HG02970 (cell line): ENCODE results near the gene LLCFC1.

Experiments used
- ATAC-seq: cut with Tn5 transposase; IDR thresholded peaks from one replicate; pipeline ENCODE4 v1.9.1; 2021; ENCODE audit warnings: mild to moderate bottlenecking, moderate library complexity, moderate number of reproducible peaks; ENCODE audit not compliant: unreplicated experiment, low FRiP score

LLCFC1 gene

DNA sequence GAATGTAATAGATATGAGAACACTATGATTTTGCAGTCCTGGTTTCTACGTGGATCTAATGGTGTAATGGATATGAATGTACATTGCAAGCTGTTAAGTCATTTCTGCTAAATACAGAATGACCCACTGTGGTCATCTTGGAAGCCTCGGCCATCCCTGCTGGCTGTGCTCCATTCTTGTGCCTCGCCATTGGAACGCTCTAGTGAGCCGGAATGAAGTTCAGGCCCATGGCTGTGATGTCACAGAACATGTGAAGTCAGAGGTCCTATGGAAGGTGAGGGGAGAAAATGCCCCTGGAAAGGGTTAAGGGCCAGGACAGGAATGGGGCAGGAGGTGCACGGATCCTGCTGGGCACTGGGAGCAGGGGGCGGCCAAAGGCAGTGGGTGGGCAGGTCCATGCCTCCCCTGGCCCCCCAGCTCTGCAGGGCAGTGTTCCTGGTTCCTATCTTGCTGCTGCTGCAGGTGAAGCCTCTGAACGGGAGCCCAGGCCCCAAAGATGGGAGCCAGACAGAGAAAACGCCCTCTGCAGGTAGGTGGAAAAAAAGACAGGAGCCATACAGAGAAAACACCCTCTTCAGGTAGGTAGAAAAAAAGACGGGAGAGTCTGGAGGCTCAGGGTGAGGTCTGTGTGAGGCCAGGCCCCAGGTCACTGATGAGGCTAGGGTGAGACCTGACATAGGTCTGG is at the start of gene LLCFC1:
Gene LLCFC1, plus strand, starts transcription at position 259 of the 685 bp plus-strand sequence. Its CDS starts 138 bp downstream, at position 397.
- no peak for ATAC-seq

DNA sequence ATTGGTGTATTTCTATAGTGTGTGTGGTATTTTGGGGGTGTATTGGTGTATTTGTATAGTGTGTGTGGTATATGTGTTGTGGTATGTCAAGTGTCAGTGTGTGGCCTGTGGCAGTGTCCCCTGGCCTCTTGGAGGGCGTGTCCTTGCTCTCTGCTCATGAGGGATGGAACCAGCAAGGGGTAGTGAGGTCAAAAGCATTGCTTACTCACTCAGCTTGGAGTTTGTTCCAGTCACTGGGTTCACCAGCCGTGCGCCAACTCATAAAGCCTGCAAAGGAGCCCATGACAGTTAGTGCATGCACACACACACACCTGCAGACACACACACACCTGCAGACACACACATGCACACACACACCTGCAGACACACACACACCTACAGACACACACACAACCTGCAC is 49.5 kb upstream of the LLCFC1 start:
- ATAC-seq: no peak

DNA sequence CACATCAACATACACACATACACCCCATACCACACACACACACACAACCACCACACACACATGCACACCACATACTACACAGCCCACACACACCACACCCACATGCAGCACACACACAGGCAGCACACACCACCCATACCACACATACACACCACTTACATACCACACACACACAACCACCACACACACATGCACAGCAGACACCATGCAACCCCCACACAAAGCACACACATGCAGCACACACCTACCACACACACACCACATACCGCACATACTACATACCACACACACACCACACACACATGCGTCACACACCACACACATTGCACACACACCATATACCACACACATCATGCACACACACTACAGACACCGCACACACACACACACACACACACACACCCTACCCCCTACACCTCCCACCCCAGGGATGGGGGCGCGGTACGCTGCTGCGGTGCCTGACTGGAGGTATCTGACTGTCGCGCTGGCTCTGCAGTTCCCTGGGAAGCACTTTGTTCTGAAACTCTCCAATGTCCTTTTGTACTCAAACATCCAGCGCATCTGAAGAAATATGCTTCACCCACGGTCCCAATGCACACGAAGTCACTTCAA is 48.3 kb upstream of the LLCFC1 start:
- no peak for ATAC-seq

DNA sequence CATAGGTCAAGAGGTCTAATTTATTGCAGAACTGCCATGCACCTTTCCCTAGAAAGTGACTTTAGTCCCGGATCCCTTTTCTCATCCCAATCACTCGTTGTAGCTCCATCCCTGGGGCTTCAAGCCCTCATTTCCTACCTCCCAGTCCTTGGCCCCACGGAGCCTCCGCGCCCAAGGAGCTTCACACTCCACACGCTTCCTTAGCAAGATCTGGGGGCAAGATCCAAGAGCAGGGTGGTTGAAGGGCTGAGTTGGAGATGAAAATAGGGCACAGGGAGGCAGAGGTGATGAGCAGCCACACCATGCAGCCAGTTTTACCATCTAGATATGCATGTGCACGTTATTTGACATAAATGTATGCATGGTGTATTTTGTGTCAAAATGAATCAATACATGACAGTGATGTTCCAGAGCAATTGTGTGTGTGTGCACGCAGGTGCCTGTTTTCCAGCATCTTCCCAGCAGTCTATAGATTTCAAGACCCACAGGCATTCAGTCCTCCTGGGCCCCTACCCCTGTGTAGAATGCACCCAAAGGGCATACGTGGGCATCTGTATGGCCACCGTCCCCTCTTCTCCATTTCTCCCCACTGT is 47.7 kb upstream of the LLCFC1 start:
- no peak for ATAC-seq

DNA sequence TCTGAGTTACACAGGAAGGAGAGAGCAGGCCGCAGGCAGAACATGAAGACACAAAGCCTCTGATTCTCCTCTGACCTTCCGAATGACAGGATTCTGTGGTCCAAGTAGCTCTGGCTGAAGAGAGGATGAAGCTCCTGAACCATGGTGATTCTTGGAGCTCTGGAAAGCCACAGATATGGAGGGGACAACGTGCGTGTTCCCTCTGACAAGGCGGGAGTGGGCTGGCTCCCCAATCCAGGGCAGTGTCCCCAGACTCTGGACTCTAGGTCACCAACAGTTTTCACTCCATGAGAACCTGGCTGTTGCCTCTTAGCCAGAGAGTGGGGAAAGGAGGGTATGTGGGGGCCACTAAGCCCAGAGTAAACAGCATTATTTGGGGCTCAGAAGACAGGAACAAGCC is 46.3 kb upstream of the LLCFC1 start:
- ATAC-seq: no peak

DNA sequence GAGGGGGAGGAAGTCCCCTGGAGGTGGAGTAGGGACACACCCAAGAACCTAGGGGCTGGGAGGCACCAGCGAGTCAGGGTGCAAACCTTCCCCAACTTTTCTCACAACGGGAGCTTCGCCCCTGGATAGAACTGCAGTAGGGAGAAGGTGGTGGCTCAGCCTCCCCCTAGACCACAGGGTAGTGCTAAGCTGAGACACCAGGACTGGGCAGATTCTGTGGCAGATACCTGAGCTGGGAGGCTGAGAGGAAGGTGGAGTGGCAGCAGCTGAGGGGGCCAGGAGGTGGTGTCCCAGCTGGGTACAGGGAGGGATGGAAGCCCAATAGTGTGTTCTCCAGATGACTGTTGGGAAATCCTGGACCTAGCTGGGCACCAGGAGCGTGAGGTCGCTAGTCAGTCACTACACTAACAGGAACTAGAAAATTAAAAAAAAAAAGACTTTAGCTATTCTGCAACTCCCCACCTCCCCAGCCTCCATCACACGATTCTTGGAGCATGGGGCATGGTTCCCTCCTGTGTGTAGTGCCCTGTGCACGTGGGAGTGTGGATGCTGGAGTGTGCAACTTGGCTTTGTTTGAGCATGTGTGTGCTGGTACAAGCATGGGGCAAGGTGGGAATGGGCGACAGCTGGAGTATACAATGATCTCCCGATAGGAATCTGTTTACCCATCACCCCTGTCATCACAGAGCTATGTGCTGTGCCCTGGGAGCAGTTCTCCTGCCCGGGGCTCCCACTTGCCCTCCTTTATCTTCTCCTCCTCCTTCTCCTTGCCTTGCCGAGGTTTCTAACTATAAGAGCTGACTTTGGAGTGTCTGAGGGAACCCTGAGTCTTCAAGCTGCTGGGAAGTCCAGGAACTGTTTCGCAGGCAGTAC is 44.9 kb upstream of the LLCFC1 start:
- ATAC-seq: no peak

DNA sequence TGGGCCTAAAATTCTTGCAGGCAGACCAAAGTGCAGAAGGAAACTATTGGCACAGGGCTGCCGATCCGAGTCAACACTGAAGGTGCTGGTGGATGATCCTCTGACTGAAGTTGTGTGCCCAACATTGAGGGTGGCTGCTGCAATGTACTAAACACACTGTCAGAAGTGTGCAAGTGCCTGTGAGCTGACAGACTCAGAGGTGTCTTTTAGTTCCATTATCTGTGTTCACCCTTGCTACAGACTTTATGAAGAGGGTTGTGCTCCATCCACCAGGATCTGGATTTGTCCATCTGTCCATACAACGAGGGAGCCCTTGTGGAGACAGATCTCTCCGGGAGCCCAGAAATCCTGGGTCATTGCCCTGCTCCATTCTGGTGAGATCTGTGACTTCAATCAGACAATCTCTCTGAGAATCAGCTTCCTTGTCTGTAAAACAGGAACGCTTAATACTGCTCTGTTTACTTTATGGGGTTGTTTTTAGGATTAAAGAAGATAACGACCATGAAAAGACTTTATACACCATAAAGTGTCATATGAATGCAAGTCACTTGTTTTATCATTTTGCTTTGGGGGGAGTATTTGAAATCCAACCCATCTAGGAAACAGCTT is 44.2 kb upstream of the LLCFC1 start:
- ATAC-seq: no peak

DNA sequence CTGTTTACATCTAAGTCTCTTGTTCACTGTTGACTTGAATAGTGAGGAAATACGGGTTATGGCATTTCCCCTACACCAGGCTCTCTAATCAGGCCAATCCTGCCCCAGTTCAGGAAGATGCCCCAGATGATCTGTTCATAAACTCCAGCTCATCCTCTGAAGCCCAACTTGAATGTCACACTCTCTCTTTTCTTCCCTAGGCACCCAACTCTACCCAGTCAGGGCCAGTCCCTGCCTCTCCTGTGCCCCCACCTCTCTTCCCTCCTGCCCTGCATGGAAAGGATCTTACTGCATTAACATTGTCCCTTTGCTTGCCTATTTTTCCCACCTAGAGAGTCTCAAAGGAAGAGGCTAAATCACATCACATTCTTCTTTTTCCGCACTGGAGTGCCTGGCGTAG is 43.1 kb upstream of the LLCFC1 start:
- ATAC-seq: no peak

DNA sequence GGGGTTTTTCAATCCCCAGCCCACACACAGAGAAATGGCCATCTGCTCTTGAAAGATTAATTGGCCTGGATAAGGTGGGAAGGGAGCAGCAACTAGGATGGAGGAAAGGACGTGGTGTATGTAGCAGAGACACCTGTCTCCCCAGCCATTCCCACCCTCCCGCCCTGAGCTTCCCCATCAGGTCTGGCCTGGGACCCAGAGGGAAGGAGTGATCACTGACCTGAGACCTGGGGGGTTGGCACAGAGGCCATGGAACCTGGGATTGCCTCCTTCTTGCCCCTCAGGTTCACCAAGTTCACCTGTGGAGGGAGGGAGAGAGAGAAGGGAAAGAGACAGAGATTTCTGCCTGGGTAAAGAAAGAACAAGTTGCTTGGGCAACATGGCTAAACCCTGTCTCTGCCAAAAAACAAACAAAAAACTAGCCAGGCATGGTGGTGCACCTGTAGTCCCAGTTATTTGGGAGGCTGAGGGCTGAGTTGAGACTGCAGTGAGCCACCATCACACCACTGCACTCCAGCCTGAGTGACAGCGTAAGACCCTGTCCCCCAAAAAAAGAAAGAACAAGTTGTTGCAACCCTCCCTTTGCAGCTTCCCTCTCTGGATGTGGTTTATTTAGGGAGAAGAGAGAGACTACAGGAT is 42.4 kb upstream of the LLCFC1 start:
- no peak for ATAC-seq

DNA sequence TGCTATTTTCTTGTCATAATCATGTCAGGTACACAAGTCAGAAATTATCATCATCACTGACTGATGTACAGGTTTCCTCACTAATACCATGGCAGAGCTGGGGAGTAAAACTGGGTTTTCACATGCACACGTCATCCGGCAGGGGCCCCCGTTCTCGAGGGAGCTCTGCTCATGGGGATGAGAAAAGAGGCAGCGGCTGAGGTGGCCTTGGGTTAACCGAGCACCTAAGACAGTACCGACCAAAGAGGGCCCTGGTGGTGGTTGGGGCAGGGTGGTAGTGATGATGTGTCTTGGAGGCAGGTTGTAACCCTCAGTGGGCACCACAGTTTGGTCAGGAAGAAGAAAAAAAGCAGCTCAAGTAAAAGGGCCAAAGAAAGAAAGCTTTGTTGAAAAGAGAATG is 41.6 kb upstream of the LLCFC1 start:
- no peak for ATAC-seq

DNA sequence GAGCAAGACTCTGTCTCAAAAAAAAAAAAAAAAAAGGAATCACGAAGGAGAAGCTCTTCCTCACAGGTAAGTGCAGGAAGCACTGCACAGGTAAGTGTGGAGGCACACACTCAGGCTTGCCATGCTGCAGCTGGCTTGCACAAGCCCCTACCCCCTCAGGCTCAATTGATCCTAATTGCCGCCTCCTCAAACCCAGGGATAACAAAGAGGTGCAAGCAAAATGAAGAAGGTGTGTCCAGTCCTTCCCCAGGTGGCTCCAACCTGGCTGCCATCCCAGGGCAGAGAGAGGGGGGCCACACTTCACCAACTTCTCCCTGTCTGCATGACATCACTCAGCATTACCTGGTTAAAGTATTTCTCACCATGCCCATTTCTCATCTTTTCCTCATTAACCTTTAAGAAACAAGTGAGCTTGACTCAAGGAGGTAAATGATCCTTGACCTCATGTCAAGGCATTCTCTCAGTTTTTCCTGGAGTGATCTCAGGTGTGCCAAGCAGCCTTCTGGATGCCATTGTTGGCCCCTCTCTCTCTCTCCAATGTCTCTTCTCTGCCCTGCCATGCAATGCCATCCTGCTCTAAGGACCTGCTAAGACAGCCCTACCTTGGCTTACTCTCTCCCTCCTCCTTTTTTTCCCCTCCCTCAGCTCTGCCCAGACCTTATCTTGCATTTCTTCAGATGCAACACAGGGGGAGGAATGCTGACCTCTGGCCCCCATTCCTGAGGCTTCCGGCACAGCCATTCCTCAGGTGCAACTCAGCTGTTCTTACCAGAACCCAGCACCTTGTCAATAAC is 40.7 kb upstream of the LLCFC1 start:
- ATAC-seq: no peak

DNA sequence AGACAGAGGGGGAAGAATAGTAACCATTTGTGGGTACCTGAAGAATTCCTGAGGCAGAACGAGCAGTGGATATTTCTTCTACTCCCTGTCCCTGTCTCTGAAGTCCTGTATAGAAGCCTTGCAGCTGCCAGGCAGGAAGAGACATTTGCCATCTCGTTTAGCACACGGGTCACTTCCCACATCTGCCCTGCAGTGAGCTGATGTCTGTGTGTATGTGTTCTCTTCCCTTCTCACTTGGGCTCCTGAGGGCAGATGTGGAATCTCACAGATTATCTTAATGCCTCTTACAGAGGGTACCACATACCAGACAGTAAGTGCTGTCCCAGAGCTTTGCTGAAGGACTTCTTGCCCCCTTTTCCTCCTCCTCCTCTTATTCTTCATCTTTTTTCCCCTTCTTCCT is 39.6 kb upstream of the LLCFC1 start:
- no peak for ATAC-seq

DNA sequence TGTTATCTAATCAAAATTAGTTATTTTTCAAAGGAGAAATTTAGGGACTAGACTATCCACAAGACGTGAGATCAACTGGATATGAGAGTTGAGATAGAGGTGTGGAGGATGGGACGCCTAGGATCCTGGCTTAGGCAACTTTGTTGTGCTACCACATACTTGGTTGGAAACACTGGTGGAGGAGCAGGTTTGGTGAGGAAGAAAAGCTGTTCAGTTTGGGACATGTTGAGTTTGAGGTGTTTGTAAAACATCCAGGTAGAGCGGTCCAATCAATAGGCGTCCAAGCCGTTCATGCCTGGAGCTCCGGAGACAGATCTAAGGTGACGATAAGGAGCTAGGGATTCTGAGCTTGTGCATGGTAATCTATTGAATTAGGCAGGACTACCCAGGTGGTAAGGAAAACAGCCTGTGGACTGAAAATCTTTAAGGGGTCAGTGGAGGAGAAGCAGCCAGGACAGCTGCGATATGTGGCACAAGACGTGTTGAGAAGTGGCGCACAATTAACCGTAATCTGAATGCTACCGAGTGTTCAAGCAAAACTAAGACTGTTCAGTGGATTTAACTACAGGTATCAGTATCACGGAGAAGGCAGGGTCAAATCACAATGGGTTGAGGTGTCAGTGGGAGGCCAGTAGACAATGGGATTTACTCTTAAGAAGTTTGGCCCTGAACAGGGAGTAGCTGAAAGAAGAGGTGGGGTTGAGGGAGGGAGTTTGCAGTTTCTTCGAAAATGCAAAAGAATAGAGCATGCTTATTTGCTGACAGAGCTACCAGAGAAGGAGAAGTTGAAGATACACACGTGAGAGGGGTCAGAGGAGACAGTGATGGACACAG is 37.6 kb upstream of the LLCFC1 start:
- no peak for ATAC-seq

DNA sequence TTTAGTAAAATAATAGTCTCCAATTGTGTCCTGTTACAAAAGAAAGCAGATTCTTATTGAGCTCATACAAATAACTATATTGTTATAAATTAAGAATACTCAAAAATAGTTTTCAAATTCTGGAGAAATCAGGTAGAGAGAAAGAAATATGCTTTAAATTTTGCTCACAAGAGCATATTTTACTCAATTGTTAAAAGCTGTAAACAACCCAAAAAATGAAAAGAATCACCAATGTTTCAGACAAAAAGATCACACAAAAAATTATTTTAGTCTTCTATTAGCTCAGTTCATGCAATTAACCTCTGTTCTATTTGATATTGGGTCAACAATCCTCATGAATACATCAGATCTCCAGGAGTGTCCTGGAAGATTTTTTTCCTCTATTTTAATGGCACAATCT is 35.2 kb upstream of the LLCFC1 start:
- no peak for ATAC-seq

DNA sequence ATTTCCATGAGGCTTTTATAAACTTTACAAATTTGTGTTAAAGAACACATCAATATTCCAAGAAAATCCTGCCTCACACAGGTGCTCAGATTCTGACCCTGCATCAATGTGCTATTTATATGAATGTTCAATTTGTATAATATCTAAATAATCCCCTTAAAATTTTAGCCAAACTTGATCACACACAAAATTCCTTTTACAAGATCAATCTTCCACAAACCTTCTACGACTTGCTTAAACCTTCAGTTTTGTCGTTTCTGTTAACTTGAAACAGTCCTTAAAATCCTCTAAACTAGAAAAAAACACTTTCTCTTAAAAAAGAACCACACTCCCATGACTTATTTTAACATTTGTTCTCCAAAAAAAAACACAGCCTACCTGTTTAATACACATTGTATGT is 33.5 kb upstream of the LLCFC1 start:
- no peak for ATAC-seq

DNA sequence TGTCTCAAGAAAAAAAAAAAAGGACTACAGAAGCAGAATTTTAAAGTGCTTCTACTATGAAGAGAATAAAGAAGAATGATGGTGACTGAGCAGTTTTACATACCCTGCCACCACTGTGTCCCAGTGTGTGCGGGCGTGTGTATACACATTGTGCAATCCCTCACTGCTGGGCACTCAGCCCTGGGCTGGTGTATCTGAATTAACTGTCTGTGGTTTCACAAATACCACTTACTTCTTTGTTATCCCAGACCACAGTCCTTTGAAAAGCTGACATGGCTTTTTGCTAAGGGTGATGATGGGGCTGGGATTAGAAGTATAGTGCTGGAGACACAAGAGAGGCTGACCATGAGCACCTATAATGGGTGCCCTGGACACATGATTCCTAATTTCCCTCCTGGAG is 32.6 kb upstream of the LLCFC1 start:
- no peak for ATAC-seq

DNA sequence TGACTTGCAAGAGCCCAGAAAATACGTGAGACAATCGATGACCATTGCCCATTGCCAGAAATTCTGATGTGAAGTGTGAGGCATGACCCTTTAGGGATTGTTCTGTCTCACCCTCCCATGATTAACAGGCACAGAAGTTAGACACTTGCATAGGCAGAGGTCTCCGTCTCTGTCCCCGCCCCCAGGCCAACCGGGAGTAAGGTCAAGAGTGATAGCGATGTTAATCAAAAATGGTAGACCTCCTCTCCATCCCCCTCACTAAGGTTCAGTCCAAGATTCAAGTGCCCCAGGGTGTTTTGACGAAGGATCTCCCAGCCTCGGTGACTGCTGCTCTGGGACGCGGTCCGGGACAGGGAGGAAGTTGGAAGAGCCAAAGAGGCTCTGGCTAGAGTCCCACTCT is 31.0 kb upstream of the LLCFC1 start:
- ATAC-seq: no peak
